Measurements from ENCODE around the gene DMBT1. TPM values are rescaled to one million over a fixed set of nuclear protein-coding genes. Genes with fewer than 3 reads are reported as not detected.

Gene DMBT1
- total RNA-seq, 1 donor from 2014 or later = not detected

- TF ChIP-seq CTCF (IDR thresholded peaks at IDR 0.05) = no peak
- no peak for TF ChIP-seq EZH2phosphoT487 (IDR thresholded peaks at IDR 0.05)
- H3K36me3 Mint-ChIP-seq = no peaks in the 10 kb centered on the region
- Histone ChIP-seq H3K4me3 (no peak overlapping the region), H3K4me2 (no peak overlapping the region), H3K4me1 (no peaks in the 10 kb centered on the region), H3K9ac (no peak overlapping the region), H3K27ac (no peak overlapping the region), H3K36me3 (no peaks in the 10 kb centered on the region), H3K9me3 (ENCODE audit: low read depth) (no peaks in the 10 kb centered on the region), H4K20me1 (ENCODE audit: low read depth) (no peaks in the 10 kb centered on the region), H3K79me2 (ENCODE audit: low read depth) (no peaks in the 10 kb centered on the region), H2AFZ (replicated peaks) (no peak overlapping the region), H3K27me3 (no peaks in the 10 kb centered on the region), H3F3A (ENCODE audit: low read depth) (no peaks in the 10 kb centered on the region)
- H3K27me3 Mint-ChIP-seq (ENCODE audit: insufficient read depth, low read depth) = no peaks in the 10 kb centered on the region
- DNase-seq (ENCODE audit: low spot score) = no peak
- H3K4me1 Mint-ChIP-seq = peaks cover 2% of the 10 kb centered on the region
- H3K9me3 Mint-ChIP-seq = no peaks in the 10 kb centered on the region
- no peak overlapping the region for H3K4me3 Mint-ChIP-seq
- H3K27ac Mint-ChIP-seq = no peak overlapping the region
Observed at GRCh38 chr10:122530177-122530576, 30.4 kb upstream of the DMBT1 start.

- H2AFZ ChIP-seq (replicated peaks) = no peak overlapping the region
Observed at GRCh38 chr10:122531261-122531660, 29.3 kb upstream of the DMBT1 start.

GRCh38 chr10:122531939-122532338 is 28.6 kb upstream of the DMBT1 start:
- no peaks in the 10 kb centered on the region for H3K27me3 Mint-ChIP-seq (ENCODE audit: insufficient read depth, low read depth)
- peaks cover 5% of the 10 kb centered on the region for H3K4me1 ChIP-seq
- no peaks in the 10 kb centered on the region for H3K79me2 ChIP-seq (ENCODE audit: low read depth)
- H3K4me1 Mint-ChIP-seq = peaks cover 2% of the 10 kb centered on the region
- no peak overlapping the region for H2AFZ ChIP-seq (replicated peaks)
- no peaks in the 10 kb centered on the region for H3F3A ChIP-seq (ENCODE audit: low read depth)
- H3K4me2 ChIP-seq = no peak overlapping the region
- no peaks in the 10 kb centered on the region for H3K9me3 ChIP-seq (ENCODE audit: low read depth)
- H3K27me3 ChIP-seq = no peaks in the 10 kb centered on the region
- H3K27ac ChIP-seq = no peak overlapping the region
- H3K9ac ChIP-seq = no peak overlapping the region
- H3K4me3 Mint-ChIP-seq = no peak overlapping the region
- no peak for DNase-seq (ENCODE audit: low spot score)
- H4K20me1 ChIP-seq (ENCODE audit: low read depth) = no peaks in the 10 kb centered on the region
- no peaks in the 10 kb centered on the region for H3K36me3 Mint-ChIP-seq
- TF ChIP-seq EZH2phosphoT487 (IDR thresholded peaks at IDR 0.05) (no peak), EZH2 (IDR thresholded peaks at IDR 0.05) (no peak), CTCF (IDR thresholded peaks at IDR 0.05) (no peak)
- no peak overlapping the region for H3K4me3 ChIP-seq
- H3K36me3 ChIP-seq = no peaks in the 10 kb centered on the region
- peaks cover 3% of the 10 kb centered on the region for H3K9me3 Mint-ChIP-seq
- no peak overlapping the region for H3K27ac Mint-ChIP-seq

More at GRCh38 chr10:122531261-122531660, 29.3 kb upstream of the DMBT1 start:
- H3K27me3 Mint-ChIP-seq (ENCODE audit: insufficient read depth, low read depth) = no peaks in the 10 kb centered on the region
- H3K36me3 Mint-ChIP-seq = no peaks in the 10 kb centered on the region
- H3K9ac ChIP-seq = no peak overlapping the region
- no peaks in the 10 kb centered on the region for H3K36me3 ChIP-seq
- no peak overlapping the region for H3K4me3 Mint-ChIP-seq
- peaks cover 2% of the 10 kb centered on the region for H3K4me1 Mint-ChIP-seq
- H3F3A ChIP-seq (ENCODE audit: low read depth) = no peaks in the 10 kb centered on the region
- TF ChIP-seq CTCF (IDR thresholded peaks at IDR 0.05) (no peak), EZH2phosphoT487 (IDR thresholded peaks at IDR 0.05) (no peak), EZH2 (IDR thresholded peaks at IDR 0.05) (no peak)
- H3K27ac ChIP-seq = no peak overlapping the region
- H3K79me2 ChIP-seq (ENCODE audit: low read depth) = no peaks in the 10 kb centered on the region
- no peak for DNase-seq (ENCODE audit: low spot score)
- H3K9me3 ChIP-seq (ENCODE audit: low read depth) = no peaks in the 10 kb centered on the region
- no peak overlapping the region for H3K27ac Mint-ChIP-seq
- H3K27me3 ChIP-seq = no peaks in the 10 kb centered on the region
- H4K20me1 ChIP-seq (ENCODE audit: low read depth) = no peaks in the 10 kb centered on the region
- no peaks in the 10 kb centered on the region for H3K9me3 Mint-ChIP-seq
- no peak overlapping the region for H3K4me3 ChIP-seq
- H3K4me1 ChIP-seq = peaks cover 5% of the 10 kb centered on the region
- no peak overlapping the region for H3K4me2 ChIP-seq
